ENCODE data around the gene CRB2.
"Not testable (repeated sequence)": the region's sequence is repeated elsewhere in the genome, so short reads cannot be mapped to it uniquely, and the experiment has no call there.

CRB2 gene

DNA sequence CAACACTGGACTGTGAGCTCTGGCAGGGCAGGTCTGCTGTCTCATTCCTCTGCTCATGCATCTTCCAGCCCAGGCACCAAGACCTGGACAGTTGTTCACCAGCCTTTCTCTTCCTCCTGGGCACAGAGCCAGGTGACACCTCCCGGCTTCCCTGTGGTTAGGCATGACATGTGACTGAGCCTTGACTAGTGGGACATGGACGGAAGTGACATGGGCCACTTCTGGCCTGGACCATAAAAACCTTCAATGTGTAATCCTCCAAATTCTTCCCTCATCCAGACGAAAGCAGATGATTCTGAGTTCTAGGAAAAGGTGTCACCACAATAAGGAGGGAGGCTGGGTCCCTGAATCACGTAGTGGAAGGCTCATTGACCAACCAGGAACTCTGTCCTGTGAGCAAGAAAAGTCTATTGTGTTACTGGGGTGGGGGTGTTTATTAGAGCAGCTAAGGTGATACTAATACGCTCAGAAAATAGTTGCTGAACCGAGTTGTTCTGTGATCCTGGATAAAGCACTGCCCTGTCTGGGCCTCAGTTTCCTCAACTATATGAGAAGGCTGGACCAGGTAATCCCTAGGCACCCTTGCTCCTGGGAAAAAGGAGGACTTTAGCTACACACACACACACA, 26.6 kb upstream of the CRB2 start:
- no peak for DNase-seq (ENCODE audit: low read depth in 2 of 2)

DNA sequence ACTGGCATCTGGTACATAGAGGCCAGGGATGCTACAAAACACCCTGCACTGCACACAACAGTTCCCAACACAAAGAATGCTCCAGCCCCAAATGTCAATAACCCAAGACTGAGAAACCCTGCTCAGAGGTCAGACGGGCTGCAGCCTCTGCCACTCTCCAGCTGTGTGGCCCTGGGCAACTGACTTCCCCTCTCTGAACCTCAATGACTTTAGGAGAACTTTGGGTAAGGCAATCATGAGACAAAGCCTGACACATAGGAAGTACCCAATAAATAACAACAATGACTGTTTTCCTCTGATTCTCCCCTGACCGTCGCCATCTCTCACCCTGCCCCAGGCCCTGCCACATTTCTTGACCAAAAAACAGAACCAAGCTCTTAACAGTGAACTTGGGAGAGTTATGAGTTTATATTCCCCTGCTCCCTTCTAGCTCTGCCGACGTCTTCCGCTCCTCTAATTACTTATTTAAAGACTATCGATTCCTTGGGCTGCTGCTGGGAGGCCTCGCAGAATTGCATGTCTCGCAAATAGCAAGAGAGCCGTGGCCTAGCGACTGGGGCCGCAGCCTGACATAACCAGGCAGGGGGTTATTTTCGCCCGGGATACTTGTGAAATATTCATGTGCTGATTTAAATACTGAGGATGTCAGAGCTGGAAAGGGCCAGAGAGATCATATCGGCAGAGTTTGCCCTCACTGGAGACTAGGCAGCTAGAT, 24.5 kb upstream of the CRB2 start:
- no peak for DNase-seq (ENCODE audit: low read depth in 2 of 2)

DNA sequence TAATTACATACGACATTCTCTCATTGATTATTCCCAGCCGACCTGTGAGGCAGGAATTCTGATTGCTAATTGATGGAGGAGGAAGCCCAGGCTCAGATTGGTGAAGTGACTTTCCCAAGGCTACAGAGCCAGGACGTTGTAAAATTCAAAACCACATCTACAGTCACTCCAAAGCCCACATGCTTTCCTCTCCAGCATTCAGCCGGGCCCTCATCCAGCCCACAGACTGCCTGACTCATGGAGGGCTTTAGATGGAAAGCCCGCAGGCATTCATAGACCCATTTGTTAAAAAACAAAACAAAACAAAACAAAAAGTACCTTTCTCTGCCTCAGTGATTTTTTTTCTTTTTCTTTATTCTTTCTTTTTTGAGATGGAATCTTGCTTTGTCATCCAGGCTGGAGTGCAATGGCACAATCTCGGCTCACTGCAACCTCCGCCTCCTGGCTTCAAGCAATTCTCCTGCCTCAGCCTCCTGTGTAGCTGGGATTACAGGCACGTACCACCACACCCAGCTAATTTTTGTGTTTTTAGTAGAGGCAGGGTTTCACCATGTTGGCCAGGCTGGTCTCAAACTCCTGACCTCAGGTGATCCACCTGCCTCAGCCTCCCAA, 22.8 kb upstream of the CRB2 start:
- not testable (repeated sequence) for DNase-seq (ENCODE audit: low read depth in 2 of 2)

DNA sequence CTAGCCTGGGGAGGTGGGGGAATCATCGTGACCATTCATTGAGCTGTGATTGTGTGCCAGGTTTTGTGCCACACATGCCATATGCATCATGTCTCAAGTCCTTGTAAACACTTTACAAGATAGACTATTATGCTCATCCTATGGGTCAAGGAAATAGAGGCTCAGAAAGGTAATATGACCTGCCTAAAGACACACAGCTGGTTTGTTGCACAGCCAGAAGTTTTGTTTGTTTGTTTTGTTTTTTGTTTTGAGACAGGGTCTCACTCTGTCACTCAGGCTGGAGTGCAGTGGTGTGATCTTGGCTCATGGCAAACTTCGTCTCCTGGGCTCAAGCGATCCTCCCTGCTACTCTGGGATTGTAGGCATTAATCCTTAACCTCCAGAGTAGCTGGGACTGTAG, 21.4 kb upstream of the CRB2 start:
- no peak for DNase-seq (ENCODE audit: low read depth in 2 of 2)

DNA sequence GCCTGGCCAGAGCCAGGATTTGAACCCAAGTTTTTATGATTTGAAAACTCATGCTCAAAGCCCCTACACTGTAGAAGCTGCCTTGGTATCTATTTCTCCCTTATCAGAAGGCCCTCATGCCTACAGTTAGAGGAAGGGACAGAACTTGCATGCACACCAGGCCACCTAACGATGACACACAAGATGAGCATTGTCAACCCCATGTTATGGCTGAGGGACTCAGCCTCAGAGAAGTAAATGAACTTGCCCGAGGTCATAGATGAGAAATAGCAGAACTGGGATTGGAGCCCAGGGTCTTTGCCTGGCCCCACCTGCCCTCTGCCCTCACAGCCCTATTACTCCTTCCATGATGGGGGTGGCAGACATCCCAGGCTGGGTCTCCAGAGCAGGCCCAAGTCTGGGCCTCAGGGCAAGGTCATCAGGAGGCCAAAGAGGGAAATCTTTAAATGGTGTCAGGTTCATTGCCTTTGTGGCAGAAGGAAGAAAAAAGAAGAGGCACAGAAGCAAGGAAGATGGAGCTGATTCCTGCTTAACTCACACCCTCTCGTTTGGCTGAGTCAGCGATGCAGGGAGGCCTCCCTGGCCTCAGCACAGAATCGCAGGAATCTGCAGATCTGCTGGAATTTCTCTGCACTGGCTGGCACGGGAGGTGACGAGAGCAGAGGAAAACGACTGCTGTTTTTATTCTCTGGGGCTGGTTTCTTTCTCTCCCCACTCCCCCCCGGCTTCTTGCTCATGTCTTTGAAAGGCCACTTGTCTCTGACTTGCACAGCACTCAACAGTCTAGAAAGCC, 20.6 kb upstream of the CRB2 start:
- DNase-seq (ENCODE audit: low read depth in 2 of 2), result no peak

DNA sequence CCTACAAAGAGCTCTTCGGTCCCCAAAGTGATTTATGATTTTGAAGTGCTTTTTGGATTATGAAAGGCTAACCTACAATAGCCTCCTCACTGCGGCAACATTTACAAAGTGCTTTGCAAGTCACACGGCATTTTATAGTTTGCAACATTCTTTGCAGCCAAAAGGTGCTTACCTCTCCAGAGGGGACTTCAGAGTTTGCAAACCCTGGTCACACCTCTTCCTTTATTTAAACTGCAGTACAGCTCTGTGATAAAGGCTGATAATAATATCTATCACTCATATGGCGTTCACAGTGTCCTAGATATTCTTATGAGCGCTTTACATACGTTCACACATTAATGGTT, 20.0 kb upstream of the CRB2 start:
- DNase-seq (ENCODE audit: low read depth in 2 of 2), result no peak

DNA sequence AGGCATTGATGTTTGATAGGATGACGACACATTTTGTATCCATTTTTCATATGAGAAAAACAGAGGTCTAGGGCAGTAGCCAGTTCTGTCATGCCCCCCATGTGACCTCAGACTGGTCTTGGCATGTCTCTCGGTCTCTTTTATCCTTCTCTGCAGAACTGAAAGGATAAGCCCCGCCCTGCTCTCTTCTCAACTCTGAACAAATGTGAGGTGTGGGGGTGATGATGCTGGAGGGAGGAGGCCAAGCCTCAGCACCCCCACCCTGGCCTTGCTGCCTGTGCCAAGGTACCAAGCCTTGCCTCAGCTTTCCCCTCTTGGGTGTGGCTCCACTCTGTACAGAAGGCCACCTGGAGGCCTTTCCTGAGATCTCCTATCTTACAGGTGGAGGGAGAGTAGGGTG, 19.5 kb upstream of the CRB2 start:
- DNase-seq (ENCODE audit: low read depth in 2 of 2), result no peak

DNA sequence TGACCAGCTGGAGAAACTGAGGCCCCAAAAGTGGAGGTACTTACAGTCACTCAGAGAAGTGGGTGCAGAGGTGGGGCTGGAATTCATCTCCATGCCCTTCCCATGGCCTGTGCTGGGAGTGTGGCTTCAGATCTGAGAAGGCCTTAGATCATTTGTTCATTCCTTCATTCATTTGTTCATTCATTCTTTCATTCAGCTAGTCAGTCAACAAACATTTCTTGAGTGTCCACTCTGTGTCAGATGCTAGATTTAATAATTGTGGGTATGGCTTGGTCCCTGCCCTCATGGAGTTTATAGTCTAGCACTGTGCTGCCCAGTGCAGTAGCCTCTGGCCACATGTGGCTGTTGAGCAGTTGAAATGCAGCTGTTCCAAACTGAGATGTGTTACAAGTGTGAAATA, 19.0 kb upstream of the CRB2 start:
- no peak for DNase-seq (ENCODE audit: low read depth in 2 of 2)

DNA sequence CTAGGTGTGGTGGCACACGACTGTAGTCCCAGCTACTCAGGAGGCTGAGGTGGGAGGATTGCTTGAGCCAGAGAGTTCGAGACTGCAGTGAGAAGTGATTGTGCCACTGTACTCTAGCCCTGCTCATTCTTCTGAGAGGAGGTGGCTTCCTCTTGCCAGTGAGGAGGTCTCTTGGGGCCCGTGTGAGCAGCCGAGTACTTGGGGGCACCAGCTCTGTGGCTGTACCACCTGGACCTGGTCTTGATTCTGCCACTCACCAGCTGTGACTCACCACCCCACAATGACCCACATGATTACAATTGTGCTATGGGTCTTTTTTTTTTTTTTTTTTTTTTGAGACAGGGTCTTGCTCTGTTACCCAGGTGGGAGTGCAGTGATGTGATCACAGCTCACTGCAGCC, 18.0 kb upstream of the CRB2 start:
- no peak for DNase-seq (ENCODE audit: low read depth in 2 of 2)

DNA sequence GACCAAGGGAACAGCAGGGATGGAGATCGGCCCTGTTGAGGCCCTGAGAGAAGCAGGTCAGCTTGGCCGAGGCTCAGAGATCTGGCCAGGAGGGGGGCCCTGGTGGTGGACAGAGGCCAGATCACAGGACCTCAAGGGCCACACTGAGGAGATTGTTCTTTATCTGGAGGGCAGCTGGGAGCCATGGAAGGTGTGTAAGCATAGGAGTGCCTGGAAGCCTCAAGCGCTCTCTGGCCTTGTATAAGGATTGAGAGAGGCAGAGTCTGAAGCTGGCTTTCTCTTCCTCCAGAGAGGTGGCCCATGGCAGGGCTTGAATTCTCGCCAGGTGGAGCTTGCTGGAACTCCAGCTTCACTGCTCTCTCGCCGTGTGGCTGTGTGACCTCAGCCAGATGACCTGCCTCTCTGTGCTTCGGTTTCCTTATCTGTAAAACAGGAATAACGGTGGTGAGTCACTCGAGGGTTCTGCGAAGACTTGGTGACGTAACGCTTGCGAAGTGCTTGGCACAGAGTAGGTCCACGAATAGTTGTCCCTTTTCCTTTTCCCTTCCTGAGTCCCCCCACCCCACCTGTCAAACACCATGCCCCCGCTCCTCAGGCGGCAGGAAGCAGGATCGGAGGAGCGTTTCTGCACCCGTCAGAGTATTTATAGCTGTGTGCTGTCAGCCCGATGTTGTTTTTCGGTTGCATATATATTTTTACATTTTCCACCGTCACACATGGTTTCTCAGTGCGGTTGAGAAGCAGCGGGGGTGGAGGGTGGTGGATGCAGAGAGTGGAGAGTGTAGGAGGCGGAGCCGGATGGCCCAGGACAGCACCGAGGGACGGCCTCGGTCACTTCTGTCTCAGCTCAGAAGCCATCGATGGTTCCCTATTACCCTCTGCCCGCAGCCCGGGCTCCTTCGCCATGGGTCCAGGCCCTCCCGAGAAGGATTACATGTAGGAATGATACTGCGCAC, 17.0 kb upstream of the CRB2 start:
- peak; percentile 45 to 56 for DNase-seq (ENCODE audit: low read depth in 2 of 2)

DNA sequence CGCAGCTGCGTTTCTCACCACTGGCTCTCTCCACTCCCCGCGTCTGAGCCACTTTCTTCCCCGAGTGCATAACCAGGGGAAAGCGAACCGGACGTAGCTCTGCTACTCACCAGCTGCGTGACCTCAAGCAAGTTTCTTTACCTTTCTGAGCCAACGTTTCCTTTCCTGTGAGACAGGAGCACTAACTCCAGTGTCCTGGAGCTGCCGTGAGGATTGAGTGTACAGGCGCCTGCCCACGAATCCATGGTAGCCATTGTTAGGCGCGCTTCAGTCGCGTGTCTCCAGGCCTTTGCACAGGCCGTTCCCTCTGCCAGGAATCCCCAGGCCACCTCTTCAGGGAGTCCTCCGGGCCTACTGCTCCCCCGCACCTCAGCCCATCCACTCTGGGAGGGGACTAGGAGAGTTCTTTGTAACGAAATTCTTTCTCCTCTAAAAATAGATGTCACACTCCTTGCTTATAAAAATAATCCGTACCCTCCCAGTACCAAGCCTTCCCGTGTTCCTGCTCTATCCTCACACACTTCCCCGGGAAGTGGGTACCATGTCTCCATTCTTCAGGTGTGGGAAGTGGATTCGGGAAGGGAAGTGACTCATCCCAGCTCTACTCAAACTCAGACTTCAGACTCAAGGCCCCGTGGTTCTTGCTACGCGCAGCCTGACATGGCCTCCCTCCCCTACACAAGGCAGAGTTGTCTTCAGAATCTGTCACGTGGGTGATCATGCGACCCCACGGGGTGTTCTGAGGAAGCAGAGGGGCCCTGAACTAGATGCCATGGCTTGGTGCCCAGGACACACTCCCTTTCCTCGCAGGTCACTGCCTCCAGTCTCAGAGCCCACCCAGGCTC, 16.1 kb upstream of the CRB2 start:
- peak; percentile 17 to 23 for DNase-seq (ENCODE audit: low read depth in 2 of 2)

DNA sequence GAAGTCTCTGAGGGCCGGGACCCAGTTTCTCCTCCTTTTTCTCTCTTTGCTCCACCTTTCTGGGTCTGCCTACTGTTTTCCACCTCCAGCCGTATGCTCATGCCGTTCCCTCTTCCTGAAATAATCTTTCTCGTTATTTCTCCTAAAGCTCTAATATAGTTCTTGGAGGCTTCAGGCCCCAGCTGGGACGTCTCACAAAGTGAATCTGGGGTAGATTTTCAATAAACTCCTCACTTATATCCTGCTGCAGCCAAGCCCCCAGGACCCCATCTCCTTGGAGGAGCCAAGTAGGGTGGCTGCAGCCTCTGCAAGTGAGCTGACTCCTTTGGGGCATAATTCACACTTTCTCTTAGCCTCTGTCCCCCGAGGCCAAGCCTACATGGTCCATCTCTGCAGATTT, 14.2 kb upstream of the CRB2 start:
- no peak for DNase-seq (ENCODE audit: low read depth in 2 of 2)

DNA sequence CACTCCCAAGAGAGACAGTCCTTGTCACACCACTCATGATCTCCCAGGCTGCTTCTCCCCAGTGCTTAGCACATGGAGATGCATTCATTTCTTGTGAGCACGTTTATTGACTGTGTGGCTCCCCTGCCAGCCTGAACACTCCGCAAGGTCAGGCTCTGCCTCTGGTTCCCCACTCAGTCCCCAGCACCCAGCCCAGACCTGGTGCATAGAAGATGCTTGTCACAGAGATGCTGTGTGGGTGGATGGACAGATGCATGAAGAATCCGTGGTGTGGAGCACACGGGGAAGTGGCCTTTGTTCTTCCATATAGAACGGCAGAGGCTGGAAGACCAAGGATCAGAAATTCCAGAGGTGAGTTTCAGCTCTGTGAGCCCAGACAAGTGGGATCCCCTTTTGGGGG, 13.8 kb upstream of the CRB2 start:
- DNase-seq (ENCODE audit: low read depth in 2 of 2), result no peak

DNA sequence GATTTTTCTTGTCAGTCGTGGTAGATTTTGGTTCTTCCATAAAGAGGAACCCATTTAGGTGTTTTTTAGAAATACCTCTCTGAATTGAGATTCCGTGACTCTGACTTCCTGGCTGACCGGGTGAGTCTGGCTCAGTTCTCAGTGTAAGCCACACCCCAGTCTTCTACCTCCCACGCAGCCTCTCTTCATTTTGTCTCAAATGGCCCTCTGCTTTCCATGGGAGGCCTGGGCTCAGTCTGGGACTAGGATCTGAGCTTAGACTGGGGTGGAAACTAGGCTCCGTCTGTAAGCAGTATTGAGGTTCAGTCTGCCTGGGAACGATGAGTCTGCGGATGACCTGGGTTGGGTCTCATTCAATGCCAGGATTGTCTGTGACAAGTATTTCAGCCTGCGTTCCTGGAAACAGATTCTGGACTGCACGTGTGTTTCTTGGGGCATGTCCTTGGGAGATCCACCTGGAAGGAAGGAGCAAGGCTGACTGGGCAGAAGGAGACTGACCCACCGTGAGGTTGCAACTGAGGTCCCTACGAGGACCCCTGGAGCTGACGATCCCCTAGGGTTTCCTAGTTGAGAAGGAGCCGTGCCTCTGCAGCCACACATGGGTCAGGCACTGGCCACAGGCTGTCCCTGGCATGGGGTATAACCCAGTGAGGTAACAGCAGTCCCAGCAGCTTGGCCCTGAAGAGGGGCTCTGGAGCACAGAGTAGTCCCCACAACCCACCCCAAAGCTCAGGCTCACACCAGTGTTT, 12.4 kb upstream of the CRB2 start:
- no peak for DNase-seq (ENCODE audit: low read depth in 2 of 2)

DNA sequence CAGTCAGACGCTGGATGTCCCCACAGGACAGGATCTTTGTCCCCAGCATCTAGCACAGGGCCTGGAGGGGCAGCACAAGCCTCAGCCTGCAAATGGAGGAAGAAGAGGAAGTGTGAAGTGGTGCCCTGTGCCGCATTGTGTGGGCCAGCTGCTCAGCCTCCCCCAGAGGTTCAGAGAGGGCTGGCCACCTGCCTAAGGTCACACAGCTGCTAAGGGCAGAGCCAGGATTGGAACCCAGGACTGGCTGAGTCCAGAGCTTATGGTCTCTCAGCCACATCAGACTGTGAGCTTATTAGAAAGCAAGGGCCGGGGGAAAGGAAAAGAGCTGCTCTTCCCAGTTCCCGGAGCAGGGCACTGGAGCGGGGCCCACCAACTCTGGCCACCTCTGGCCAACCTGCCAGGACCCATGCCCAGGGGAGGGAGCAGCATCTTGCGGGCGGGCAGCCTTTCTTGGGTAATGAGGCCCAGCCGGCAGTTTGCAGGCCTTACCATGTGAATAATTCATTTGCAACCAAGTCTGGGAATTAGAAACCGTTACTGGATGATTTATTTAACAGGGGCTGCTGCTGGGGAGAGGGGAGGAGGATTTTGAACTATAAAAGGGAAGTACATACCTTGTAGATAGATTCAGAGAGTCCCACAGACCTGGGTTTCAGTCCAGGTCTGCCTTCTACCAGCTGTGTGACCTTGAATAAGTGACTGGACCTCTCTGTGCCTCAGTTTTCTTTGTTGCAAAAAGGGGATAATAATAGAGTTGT, 11.6 kb upstream of the CRB2 start:
- no peak for DNase-seq (ENCODE audit: low read depth in 2 of 2)

DNA sequence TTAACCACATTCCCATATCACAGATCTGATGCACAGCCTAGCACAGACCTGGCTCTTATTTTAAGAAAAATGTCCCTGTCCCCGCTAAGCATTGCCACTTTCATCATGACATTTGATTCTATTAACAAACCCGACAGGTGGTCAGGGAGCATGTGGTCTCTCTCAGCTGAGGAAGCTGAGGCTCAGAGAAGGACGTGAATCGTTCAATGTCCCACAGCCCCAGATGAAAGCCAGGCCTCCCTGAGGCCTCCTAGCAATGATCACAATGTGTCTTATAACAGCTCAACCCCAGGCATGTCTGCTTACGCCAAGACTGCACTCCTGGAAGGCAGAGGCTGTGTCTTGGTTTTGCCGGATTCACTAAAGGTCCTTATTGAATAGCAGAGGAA, 10.4 kb upstream of the CRB2 start:
- no peak for DNase-seq (ENCODE audit: low read depth in 2 of 2)

DNA sequence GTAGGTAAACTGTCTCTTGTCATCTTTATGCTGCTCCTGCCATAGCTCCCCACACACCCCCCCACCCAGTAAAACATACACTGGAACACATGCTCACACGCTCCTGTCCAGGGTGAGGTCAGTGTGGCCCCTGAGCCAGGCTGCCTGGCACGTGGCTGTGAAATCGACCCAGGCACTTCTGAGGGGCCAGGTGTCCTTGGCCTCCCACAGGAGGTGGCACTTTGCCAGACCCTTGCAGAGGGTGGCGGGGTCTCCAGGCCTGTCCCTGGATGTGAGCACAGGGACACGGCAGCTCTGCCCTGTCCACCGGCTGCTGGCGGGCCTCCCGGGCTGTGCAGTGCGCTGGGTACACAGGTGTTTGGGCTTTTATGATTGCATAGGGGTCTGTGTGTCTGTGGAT, 10.0 kb upstream of the CRB2 start:
- no peak for DNase-seq (ENCODE audit: low read depth in 2 of 2)

DNA sequence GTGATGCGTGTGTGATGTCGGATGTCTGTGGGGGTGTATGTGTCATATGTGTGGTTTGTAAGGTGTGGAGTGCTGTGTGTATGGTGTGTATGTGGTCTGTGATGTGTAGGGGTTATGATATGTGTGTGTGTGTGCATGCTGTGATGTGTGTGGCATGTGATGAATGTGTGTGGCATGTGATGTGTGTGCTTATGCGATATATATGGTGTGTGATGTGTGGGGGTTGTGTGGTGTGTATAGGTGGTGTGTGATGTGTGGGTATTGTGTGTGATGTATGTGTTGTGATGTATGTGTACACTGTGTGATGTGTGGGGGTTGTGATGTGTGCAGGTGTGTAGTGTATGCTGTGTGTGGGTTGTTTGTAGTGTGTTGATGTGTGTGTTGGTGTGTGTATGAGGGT, 9.2 kb upstream of the CRB2 start:
- DNase-seq (ENCODE audit: low read depth in 2 of 2), result no peak
